Neuronal stem cell (in vitro differentiated cells): ENCODE data around the gene LCN1.
A peak's percentile ranks its signal among the peaks of the same experiment; 100 is the strongest.

Experiments used
- DNase-seq: peaks from one replicate; pipeline ENCODE4 v3.0.0-alpha.2; 2013; ENCODE audit warnings: low spot score
- H2AFZ ChIP-seq: one replicate; pipeline ENCODE4 v1.6.1; 2013; ENCODE audit warnings: mild to moderate bottlenecking, low read length, inconsistent platforms
- H2AK5ac ChIP-seq: 2 replicates; pipeline ENCODE4 v1.6.1; 2013; ENCODE audit warnings: low read depth, mild to moderate bottlenecking, inconsistent platforms, low read length, moderate library complexity, mixed read lengths
- H2BK120ac ChIP-seq: 2 replicates; pipeline ENCODE4 v1.6.1; 2013; ENCODE audit warnings: low read depth, mild to moderate bottlenecking, inconsistent platforms, low read length, moderate library complexity, mixed read lengths
- H2BK12ac ChIP-seq: one replicate; pipeline ENCODE4 v1.6.1; 2013; ENCODE audit warnings: low read length, inconsistent platforms
- H2BK15ac ChIP-seq: 2 replicates; pipeline ENCODE4 v1.6.1; 2013; ENCODE audit warnings: mild to moderate bottlenecking, low read length, inconsistent platforms, mixed read lengths
- H2BK5ac ChIP-seq: one replicate; pipeline ENCODE4 v1.6.1; 2013; ENCODE audit warnings: inconsistent platforms, mild to moderate bottlenecking, low read length, moderate library complexity
- H3K14ac ChIP-seq: one replicate; pipeline ENCODE4 v1.6.1; 2013; ENCODE audit warnings: low read length, inconsistent platforms
- H3K18ac ChIP-seq: 2 replicates; pipeline ENCODE4 v1.6.1; 2013; ENCODE audit warnings: low read length, inconsistent platforms
- H3K23ac ChIP-seq: 2 replicates; pipeline ENCODE4 v1.6.1; 2013; ENCODE audit warnings: low read depth, mild to moderate bottlenecking, mixed read lengths, low read length, inconsistent platforms; ENCODE audit not compliant: poor library complexity
- H3K27ac ChIP-seq: replicated peaks from 3 replicates; pipeline ENCODE4 v1.5.1; 2013; ENCODE audit warnings: low read length, inconsistent platforms
- H3K27me3 ChIP-seq, 3 experiments: 2 replicates each; pipeline ENCODE4 v1.6.1; 2013; ENCODE audit warnings: low read length in 3 of 3, mild to moderate bottlenecking in 2 of 3, inconsistent platforms in 1 of 3, low read depth in 1 of 3, mixed read lengths in 1 of 3, moderate library complexity in 1 of 3; ENCODE audit not compliant: control insufficient read depth in 3 of 3, insufficient read depth in 3 of 3
- H3K36me3 ChIP-seq, 2 donors: replicated peaks in 1 of 2; 2 replicates each; pipeline ENCODE4 v1.6.1; 2013; ENCODE audit warnings: low read length in 2 of 2; ENCODE audit not compliant: control insufficient read depth in 2 of 2, insufficient read depth in 2 of 2
- H3K4ac ChIP-seq: 2 replicates; pipeline ENCODE4 v1.6.1; 2013; ENCODE audit warnings: inconsistent platforms, mild to moderate bottlenecking, low read length, moderate library complexity
- H3K4me1 ChIP-seq, 2 donors: 1 replicate in 1 of 2; 2 replicates in 1 of 2; pipeline ENCODE4 v1.6.1; 2013; ENCODE audit warnings: low read length in 2 of 2, low read depth in 1 of 2; ENCODE audit not compliant: control insufficient read depth in 2 of 2, insufficient read depth in 1 of 2
- H3K4me2 ChIP-seq: one replicate; pipeline ENCODE4 v1.6.1; 2013; ENCODE audit warnings: mild to moderate bottlenecking, low read length, inconsistent platforms; ENCODE audit not compliant: insufficient read depth, poor library complexity, severe bottlenecking
- H3K4me3 ChIP-seq, 2 donors: 2 replicates each; pipeline ENCODE4 v1.5.1; 2013; ENCODE audit warnings: low read length in 2 of 2, mild to moderate bottlenecking in 2 of 2, inconsistent platforms in 1 of 2, moderate library complexity in 1 of 2
- H3K79me1 ChIP-seq: one replicate; pipeline ENCODE4 v1.6.1; 2013; ENCODE audit warnings: low read depth, mild to moderate bottlenecking, inconsistent platforms, low read length, moderate library complexity
- H3K9ac ChIP-seq: one replicate; pipeline ENCODE4 v1.6.1; 2013; ENCODE audit warnings: mild to moderate bottlenecking, low read depth, low read length, inconsistent platforms; ENCODE audit not compliant: poor library complexity
- H3K9me3 ChIP-seq, 2 donors: replicated peaks in 1 of 2; 2 replicates each; pipeline versions ENCODE3 to v1.6.1; 2013; ENCODE audit warnings: low read length in 2 of 2, mild to moderate bottlenecking in 2 of 2, inconsistent platforms in 1 of 2, low read depth in 1 of 2, mixed read lengths in 1 of 2, moderate library complexity in 1 of 2; ENCODE audit not compliant: control insufficient read depth in 2 of 2, insufficient read depth in 1 of 2
- H4K8ac ChIP-seq: one replicate; pipeline ENCODE4 v1.6.1; 2013; ENCODE audit warnings: low read depth, mild to moderate bottlenecking, inconsistent platforms, low read length, moderate library complexity
- H4K91ac ChIP-seq: one replicate; pipeline ENCODE4 v1.6.1; 2013; ENCODE audit warnings: low read length, low read depth, mild to moderate bottlenecking, inconsistent platforms; ENCODE audit not compliant: poor library complexity
- WGBS, 2 donors: extraction: QIAGEN DNeasy Blood & Tissue Kit; methylation state at CpG; one replicate each; pipeline ENCODE4 v1.1.7; 2013; ENCODE audit warnings: missing lambda C conversion rate in 2 of 2, mixed read lengths in 1 of 2; ENCODE audit not compliant: insufficient read length in 2 of 2, insufficient replicate concordance in 1 of 2; ENCODE audit errors: extremely low coverage in 2 of 2; 5-methylcytosine and 5-hydroxymethylcytosine counted together

LCN1 gene

GRCh38 chr9:135492886-135493669 is 28.2 kb upstream of the LCN1 start:
- H2BK5ac ChIP-seq, result no peak overlapping the region
- H3K79me1 ChIP-seq, result no peaks in the 10 kb centered on the region
- H3K27ac ChIP-seq, result no peak overlapping the region
- no peak overlapping the region for H3K4me2 ChIP-seq
- H2BK12ac ChIP-seq, result no peak overlapping the region
- H2BK15ac ChIP-seq, result no peak overlapping the region
- H3K9me3 ChIP-seq, result no peaks in the 10 kb centered on the region
- H3K9ac ChIP-seq, result no peak overlapping the region
- no CpG with 5 or more reads among the region's 27 CpGs for WGBS, 2 donors
- peaks cover 11 to 16% of the 10 kb centered on the region in 2 donors for H3K36me3 ChIP-seq
- H3K23ac ChIP-seq, result no peak overlapping the region
- no peak overlapping the region for H2AFZ ChIP-seq
- H3K4me3 ChIP-seq, result peak overlapping the region in 1 of 2 donors; percentile 30
- no peak overlapping the region for H3K18ac ChIP-seq
- no peak overlapping the region for H3K4ac ChIP-seq
- H3K27me3 ChIP-seq, result no peaks in the 10 kb centered on the region
- no peak overlapping the region for H4K8ac ChIP-seq
- H2AK5ac ChIP-seq, result no peak overlapping the region
- H4K91ac ChIP-seq, result no peak overlapping the region
- H3K14ac ChIP-seq, result no peak overlapping the region
- H2BK120ac ChIP-seq, result no peak overlapping the region
- no peak for DNase-seq
- H3K4me1 ChIP-seq, result no peaks in the 10 kb centered on the region

- WGBS, 2 donors, result no CpG with 5 or more reads among the region's 30 CpGs
- Histone ChIP-seq H2BK15ac (no peak overlapping the region), H4K91ac (no peak overlapping the region), H3K79me1 (no peaks in the 10 kb centered on the region), H3K18ac (no peak overlapping the region), H3K9ac (peak overlapping the region; percentile 51), H3K4me2 (no peak overlapping the region), H4K8ac (no peak overlapping the region), H3K4ac (no peak overlapping the region), H3K27ac (no peak overlapping the region), H3K14ac (no peak overlapping the region), H3K9me3 (no peaks in the 10 kb centered on the region), H3K23ac (peak overlapping the region; percentile 18), H3K4me1 (peaks cover 0 to 2% of the 10 kb centered on the region in 2 donors), H3K4me3 (peak overlapping the region in 1 of 2 donors; percentile 58), H3K36me3 (peaks cover 4 to 9% of the 10 kb centered on the region in 2 donors), H2BK12ac (peak overlapping the region; percentile 75), H2BK5ac (no peak overlapping the region), H2AK5ac (no peak overlapping the region), H2BK120ac (no peak overlapping the region), H2AFZ (no peak overlapping the region), H3K27me3 (no peaks in the 10 kb centered on the region)
- no peak for DNase-seq
Observed at GRCh38 chr9:135494791-135495559, 26.3 kb upstream of the LCN1 start.

GRCh38 chr9:135498381-135499126 is 22.7 kb upstream of the LCN1 start:
- Histone ChIP-seq H3K4me1 (peaks cover 5 to 9% of the 10 kb centered on the region in 2 donors), H3K23ac (peak overlapping the region; percentile 1), H3K27me3 (no peaks in the 10 kb centered on the region), H3K14ac (no peak overlapping the region), H3K4ac (no peak overlapping the region), H2BK120ac (no peak overlapping the region), H4K91ac (no peak overlapping the region), H2AFZ (peak overlapping the region; percentile 98), H3K27ac (no peak overlapping the region), H2AK5ac (peak overlapping the region; percentile 2), H2BK12ac (no peak overlapping the region), H3K4me2 (no peak overlapping the region), H3K9ac (no peak overlapping the region), H3K36me3 (peaks cover 20 to 31% of the 10 kb centered on the region in 2 donors), H3K4me3 (peak overlapping the region in 1 of 2 donors; percentile 84), H3K9me3 (no peaks in the 10 kb centered on the region), H3K79me1 (peaks cover 12% of the 10 kb centered on the region), H4K8ac (no peak overlapping the region), H2BK5ac (no peak overlapping the region), H3K18ac (no peak overlapping the region), H2BK15ac (no peak overlapping the region)
- WGBS, 2 donors, result no CpG with 5 or more reads among the region's 15 CpGs
- no peak for DNase-seq
